Smooth muscle cell (in vitro differentiated cells): Measurements from ENCODE around the gene NOL12. TPM values are rescaled to one million over a fixed set of nuclear protein-coding genes. Genes with fewer than 3 reads are reported as not detected.
A peak's percentile ranks its signal among the peaks of the same experiment; 100 is the strongest.

Experiments used
- DNase-seq: peaks from one replicate; lab custom pipeline; 2025; ENCODE audit not compliant: unreplicated experiment; lab: John Stamatoyannopoulos, UW
- H2AFZ ChIP-seq: fragments of 200-600 bp; sonication (generic); 2 replicates; pipeline ENCODE4 v1.6.0; 2016; ENCODE audit warnings: antibody characterized with exemption, low read depth, mild to moderate bottlenecking
- H3F3A ChIP-seq: fragments of 200-600 bp; sonication (generic); 2 replicates; pipeline ENCODE4 v1.6.0; 2017; ENCODE audit warnings: antibody characterized with exemption, low read depth
- H3K27ac ChIP-seq: fragments of 200-600 bp; sonication (generic); 2 replicates; pipeline ENCODE4 v1.5.1; 2016; ENCODE audit warnings: low read depth, mild to moderate bottlenecking
- H3K27me3 ChIP-seq: fragments of 200-600 bp; sonication (generic); 2 replicates; pipeline ENCODE4 v1.6.1; 2016; ENCODE audit warnings: low read depth, mild to moderate bottlenecking
- H3K36me3 ChIP-seq: fragments of 200-600 bp; sonication (generic); 2 replicates; pipeline ENCODE4 v1.5.1; 2016; ENCODE audit warnings: low read depth
- H3K4me1 ChIP-seq: fragments of 200-600 bp; sonication (generic); 2 replicates; pipeline ENCODE4 v1.5.1; 2016; ENCODE audit warnings: low read depth
- H3K4me2 ChIP-seq: fragments of 200-600 bp; sonication (generic); 2 replicates; pipeline ENCODE4 v1.6.0; 2016; ENCODE audit warnings: mild to moderate bottlenecking
- H3K4me3 ChIP-seq: fragments of 200-600 bp; sonication (generic); 2 replicates; pipeline ENCODE4 v1.5.1; 2016; ENCODE audit warnings: mild to moderate bottlenecking
- H3K79me2 ChIP-seq: fragments of 200-600 bp; sonication (generic); 2 replicates; pipeline ENCODE4 v1.6.0; 2016; ENCODE audit warnings: low read depth, mild to moderate bottlenecking
- H3K9ac ChIP-seq: fragments of 200-600 bp; sonication (generic); 2 replicates; pipeline ENCODE4 v1.6.0; 2016; ENCODE audit warnings: low read depth
- H3K9me3 ChIP-seq: fragments of 200-600 bp; sonication (generic); replicated peaks from 2 replicates; pipeline ENCODE4 v1.5.1; 2016; ENCODE audit warnings: low read depth
- H4K20me1 ChIP-seq: fragments of 200-600 bp; sonication (generic); 2 replicates; pipeline ENCODE4 v1.6.0; 2016; ENCODE audit warnings: low read depth
- CTCF ChIP-seq: fragments of 200-600 bp; sonication (generic); IDR thresholded peaks from 2 replicates; pipeline ENCODE4 v1.5.1; 2017; ENCODE audit warnings: borderline replicate concordance, mild to moderate bottlenecking, antibody characterized with exemption; ENCODE audit not compliant: insufficient read depth, poor library complexity, severe bottlenecking
- WGBS: methylation state at CpG from one replicate; pipeline ENCODE4 v1.1.7; 2016; ENCODE audit warnings: low lambda C conversion rate; 5-methylcytosine and 5-hydroxymethylcytosine counted together
- polyA plus RNA-seq: library from polyadenylated mRNA; unstranded; fragments of >200 nt; fragmentation: Nextera tagmentation; extraction: Ambion mirVana; gene quantifications from 2 replicates; pipeline ENCODE4 v1.2.1, GENCODE V29; 2016
- small RNA-seq: library from RNA; depleted of rRNA; stranded (forward); fragments of <200 nt; gene quantifications from one replicate; pipeline ENCODE3, GENCODE V24; 2014
- total RNA-seq: library from RNA; depleted of rRNA; stranded (reverse); fragments of >200 nt; gene quantifications from 2 replicates; pipeline ENCODE4 v1.2.3, GENCODE V29; 2014

Gene NOL12
- total and polyA plus RNA-seq, 2 experiments from 2014 or later, result 13.2 to 31.0 TPM

DNA sequence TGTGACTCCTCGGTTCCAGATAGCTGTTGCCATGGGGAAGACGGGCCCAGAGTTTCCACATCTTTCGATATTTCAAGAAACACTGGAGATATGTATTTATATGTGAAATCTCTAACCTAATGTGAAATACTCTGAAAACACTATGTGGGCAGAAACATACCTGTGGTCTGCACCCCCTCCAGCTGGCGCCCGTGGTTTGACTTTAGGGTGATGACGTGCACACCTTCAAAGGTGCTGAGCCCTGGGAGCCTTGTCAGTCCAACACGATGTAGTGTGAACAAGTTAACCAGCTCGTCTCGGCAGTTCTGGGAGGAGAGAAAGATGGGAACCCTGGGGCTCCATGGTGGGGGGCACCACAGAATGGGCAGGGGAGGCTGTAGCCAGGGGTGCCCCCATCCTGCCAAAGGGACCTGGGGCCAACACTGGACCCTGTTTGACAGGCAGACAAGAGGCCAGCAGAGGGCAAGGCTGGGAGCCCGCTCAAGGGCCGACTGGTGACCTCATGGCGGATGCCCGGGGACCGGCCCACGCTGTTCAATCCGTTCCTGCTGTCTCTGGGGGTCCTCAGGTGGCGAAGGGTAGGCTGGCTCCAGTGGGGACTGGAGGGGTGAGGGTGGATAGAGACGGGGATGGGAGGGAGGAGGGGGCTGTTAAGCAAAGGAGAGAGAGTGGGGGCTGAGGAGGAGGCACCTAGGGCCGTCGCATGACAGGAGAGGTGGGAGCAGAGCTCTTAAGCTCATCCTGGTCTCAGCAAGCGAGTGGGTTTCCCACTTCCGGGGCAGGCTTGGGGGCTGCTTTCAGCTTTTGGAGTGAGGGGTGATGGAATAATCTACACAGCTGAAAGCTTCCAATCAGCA is 54.5 kb downstream of the NOL12 start:
- H3K4me3 ChIP-seq, result no peak overlapping the region
- H3K79me2 ChIP-seq, result no peaks in the 10 kb centered on the region
- H3F3A ChIP-seq, result peaks cover 16% of the 10 kb centered on the region
- peak overlapping the region; percentile 60 for H3K27ac ChIP-seq
- no peak overlapping the region for H2AFZ ChIP-seq
- DNase-seq, result no peak
- H3K4me1 ChIP-seq, result peaks cover 6% of the 10 kb centered on the region
- peak overlapping the region; percentile 37 for H3K4me2 ChIP-seq
- H3K9me3 ChIP-seq, result no peaks in the 10 kb centered on the region
- H3K9ac ChIP-seq, result no peak overlapping the region
- TF ChIP-seq CTCF, result no peak
- H4K20me1 ChIP-seq, result peaks cover 17% of the 10 kb centered on the region
- WGBS, result 65% methylated on average over 22 of the region's 22 CpGs
- no peaks in the 10 kb centered on the region for H3K27me3 ChIP-seq
- H3K36me3 ChIP-seq, result no peaks in the 10 kb centered on the region

DNA sequence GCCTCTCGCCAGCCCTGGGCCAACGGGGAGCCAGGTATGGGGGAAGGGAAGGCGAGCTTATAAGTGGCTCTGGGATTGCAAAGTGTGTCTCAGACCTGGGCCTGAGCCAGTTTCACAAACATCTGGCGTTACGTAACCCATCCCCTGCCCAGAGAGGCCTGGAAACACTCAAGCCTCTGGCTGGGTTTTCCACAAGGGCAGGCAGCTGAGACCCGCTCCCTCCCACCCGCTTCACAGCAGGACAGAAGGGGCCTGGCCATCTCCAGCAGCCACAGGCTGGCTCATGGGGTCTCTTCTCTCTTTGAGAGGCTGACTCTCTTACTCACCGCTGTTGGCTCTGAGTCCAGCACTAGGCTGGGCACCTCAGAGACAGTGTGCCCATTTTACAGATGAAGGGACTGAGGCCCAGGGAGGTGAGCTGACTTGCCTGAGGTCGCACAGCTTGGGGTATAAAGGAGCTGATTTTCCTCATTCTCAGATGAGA is 55.2 kb downstream of the NOL12 start:
- Histone ChIP-seq H2AFZ (no peak overlapping the region), H3K4me3 (no peak overlapping the region), H3K36me3 (no peaks in the 10 kb centered on the region), H3K27me3 (no peaks in the 10 kb centered on the region), H3K4me2 (peak overlapping the region; percentile 37), H4K20me1 (peaks cover 17% of the 10 kb centered on the region), H3K27ac (peak overlapping the region; percentile 60), H3K9me3 (no peaks in the 10 kb centered on the region), H3K9ac (no peak overlapping the region), H3K79me2 (peaks cover 1% of the 10 kb centered on the region), H3F3A (peaks cover 16% of the 10 kb centered on the region), H3K4me1 (peaks cover 6% of the 10 kb centered on the region)
- TF ChIP-seq CTCF, result no peak
- peak; percentile 69 for DNase-seq
- 10% methylated on average over 9 of the region's 9 CpGs for WGBS

- Histone ChIP-seq H3K4me3 (no peak overlapping the region), H3K36me3 (no peaks in the 10 kb centered on the region), H3K9ac (no peak overlapping the region), H3K79me2 (peaks cover 13% of the 10 kb centered on the region), H3F3A (peaks cover 19% of the 10 kb centered on the region), H3K4me2 (peak overlapping the region; percentile 7), H3K4me1 (peaks cover 14% of the 10 kb centered on the region), H3K9me3 (no peaks in the 10 kb centered on the region), H4K20me1 (peaks cover 24% of the 10 kb centered on the region), H3K27ac (peak overlapping the region; percentile 60), H2AFZ (no peak overlapping the region), H3K27me3 (no peaks in the 10 kb centered on the region)
- DNase-seq, result no peak
- WGBS, result 38% methylated on average over 16 of the region's 16 CpGs
- TF ChIP-seq CTCF, result no peak
These were observed 56.4 kb downstream of the NOL12 start for GRCh38 chr22:37742376-37743171.

Small RNA genes within 50 kb of the gene (small RNA-seq; reads per million reads assigned to genes)
- 0.11 reads per million for gene RN7SL385P

Other genes starting within 250 kb of the NOL12 start
- not detected in 2 replicates for gene MFNG, start 200.0 kb upstream of the NOL12 start, total RNA-seq
- 0.40 and 1.2 TPM in 2 replicates for gene MFNG, start 200.0 kb upstream of the NOL12 start, polyA plus RNA-seq
- gene CARD10, start 166.9 kb upstream of the NOL12 start, total RNA-seq, result 3.7 and 6.0 TPM in 2 replicates
- gene CARD10, start 166.9 kb upstream of the NOL12 start, polyA plus RNA-seq, result 2.3 and 5.4 TPM in 2 replicates
- 14.0 and 19.1 TPM in 2 replicates for gene CDC42EP1, start 125.9 kb upstream of the NOL12 start, total RNA-seq
- 89.6 and 94.9 TPM in 2 replicates for gene CDC42EP1, start 125.9 kb upstream of the NOL12 start, polyA plus RNA-seq
- gene LGALS2, start 106.3 kb upstream of the NOL12 start, total RNA-seq, result not detected in 2 replicates
- gene LGALS2, start 106.3 kb upstream of the NOL12 start, polyA plus RNA-seq, result 0.48 and 1.1 TPM in 2 replicates
- 15.6 and 27.3 TPM in 2 replicates for gene GGA1, start 77.5 kb upstream of the NOL12 start, total RNA-seq
- 44.0 and 59.6 TPM in 2 replicates for gene GGA1, start 77.5 kb upstream of the NOL12 start, polyA plus RNA-seq
- gene SH3BP1, start 46.7 kb upstream of the NOL12 start, total RNA-seq, result 20.4 and 26.6 TPM in 2 replicates
- gene SH3BP1, start 46.7 kb upstream of the NOL12 start, polyA plus RNA-seq, result 16.6 and 33.7 TPM in 2 replicates
- gene PDXP, start 27.6 kb upstream of the NOL12 start, total RNA-seq, result 9.7 and 16.5 TPM in 2 replicates
- gene PDXP, start 27.6 kb upstream of the NOL12 start, polyA plus RNA-seq, result 20.0 and 20.7 TPM in 2 replicates
- gene LGALS1, start 10.7 kb upstream of the NOL12 start, total RNA-seq, result 3,694 and 5,079 TPM in 2 replicates
- 4,318 and 5,332 TPM in 2 replicates for gene LGALS1, start 10.7 kb upstream of the NOL12 start, polyA plus RNA-seq
- 39.8 and 44.6 TPM in 2 replicates for gene TRIOBP, start 10.7 kb downstream of the NOL12 start, total RNA-seq
- 95.8 and 100 TPM in 2 replicates for gene TRIOBP, start 10.7 kb downstream of the NOL12 start, polyA plus RNA-seq
- 10.8 and 13.5 TPM in 2 replicates for gene GCAT, start 121.6 kb downstream of the NOL12 start, total RNA-seq
- 21.2 and 30.6 TPM in 2 replicates for gene GCAT, start 121.6 kb downstream of the NOL12 start, polyA plus RNA-seq
- gene GALR3, start 137.0 kb downstream of the NOL12 start, total RNA-seq, result not detected in 2 replicates
- gene GALR3, start 137.0 kb downstream of the NOL12 start, polyA plus RNA-seq, result 0.26 TPM in 1 of 2 replicates, not detected in the other
- gene ANKRD54, start 158.0 kb downstream of the NOL12 start, total RNA-seq, result 24.5 and 26.6 TPM in 2 replicates
- 22.2 and 26.2 TPM in 2 replicates for gene ANKRD54, start 158.0 kb downstream of the NOL12 start, polyA plus RNA-seq
- gene EIF3L, start 163.1 kb downstream of the NOL12 start, total RNA-seq, result 264 and 274 TPM in 2 replicates
- gene EIF3L, start 163.1 kb downstream of the NOL12 start, polyA plus RNA-seq, result 165 and 182 TPM in 2 replicates
- 15.2 and 24.9 TPM in 2 replicates for gene MICALL1, start 220.0 kb downstream of the NOL12 start, total RNA-seq
- 8.7 and 17.1 TPM in 2 replicates for gene MICALL1, start 220.0 kb downstream of the NOL12 start, polyA plus RNA-seq